WTC11 (cell line): ENCODE results near the gene PTPN9. TPM values are rescaled to one million over a fixed set of nuclear protein-coding genes. Genes with fewer than 3 reads are reported as not detected.

Experiments
- ATAC-seq: fragments of 200-7000 bp; cut with Tn5 transposase; 2 replicates; pipeline ENCODE4 v1.10.0; 2021; ENCODE audit warnings: mild to moderate bottlenecking, moderate library complexity
- CTCF ChIA-PET: fragments of 300-600 bp; sonication (Branson Sonifier 250); formaldehyde crosslinking; loops from one replicate; lab custom pipeline; 2021; ENCODE audit warnings: antibody characterized with exemption; lab: Charles Lee
- POLR2A ChIA-PET: fragments of 350-600 bp; sonication (Branson Sonifier 250); formaldehyde crosslinking; loops from one replicate; lab custom pipeline; 2021; ENCODE audit warnings: antibody characterized with exemption; lab: Charles Lee
- DNase-seq: peaks from one replicate; pipeline ENCODE4 v3.0.0; 2021; ENCODE audit warnings: low spot score
- H3K27ac Mint-ChIP-seq: 2 replicates; pipeline ENCODE4 v1.8.0; 2021; ENCODE audit warnings: mixed read lengths
- H3K27me3 Mint-ChIP-seq: 2 replicates; pipeline ENCODE4 v1.8.0; 2021; ENCODE audit warnings: low read depth, mild to moderate bottlenecking, moderate library complexity, mixed read lengths
- H3K36me3 Mint-ChIP-seq: 2 replicates; pipeline ENCODE4 v1.8.0; 2021; ENCODE audit warnings: mixed read lengths
- H3K4me1 Mint-ChIP-seq: 2 replicates; pipeline ENCODE4 v1.8.0; 2022; ENCODE audit warnings: mixed read lengths
- H3K4me3 Mint-ChIP-seq: 2 replicates; pipeline ENCODE4 v1.8.0; 2021; ENCODE audit warnings: mild to moderate bottlenecking, moderate library complexity, mixed read lengths
- H3K9me3 Mint-ChIP-seq: 2 replicates; pipeline ENCODE4 v1.8.0; 2021; ENCODE audit warnings: mixed read lengths
- AR ChIP-seq: fragments of 250-450 bp; sonication (Bioruptor Pico); IDR thresholded peaks from 2 replicates; pipeline ENCODE4 v1.9.0; 2021; ENCODE audit warnings: mild to moderate bottlenecking
- ATF3 ChIP-seq: sonication (generic); formaldehyde crosslinking; conservative IDR thresholded peaks from 2 replicates; pipeline ENCODE4 v1.8.1; 2022; ENCODE audit warnings: mild to moderate bottlenecking, missing genetic modification reagents
- CDX4 ChIP-seq: fragments of 250-450 bp; sonication (Bioruptor Pico); IDR thresholded peaks from 2 replicates; pipeline ENCODE4 v1.9.0; 2021; ENCODE audit warnings: moderate library complexity, mild to moderate bottlenecking, inconsistent platforms, borderline replicate concordance
- E2F5 ChIP-seq: sonication (generic); formaldehyde crosslinking; IDR thresholded peaks from 2 replicates; pipeline ENCODE4 v1.8.1; 2022; ENCODE audit warnings: mild to moderate bottlenecking, moderate library complexity, missing genetic modification reagents
- EMX1 ChIP-seq: fragments of 250-450 bp; sonication (Bioruptor Pico); IDR thresholded peaks from 2 replicates; pipeline ENCODE4 v1.8.0; 2021; ENCODE audit warnings: mild to moderate bottlenecking
- ERG ChIP-seq: fragments of 250-450 bp; sonication (Bioruptor Pico); IDR thresholded peaks from 2 replicates; pipeline ENCODE4 v1.8.0; 2021; ENCODE audit warnings: mild to moderate bottlenecking
- FOXK1 ChIP-seq: sonication (generic); formaldehyde crosslinking; IDR thresholded peaks from 2 replicates; pipeline ENCODE4 v1.8.0; 2022; ENCODE audit warnings: mild to moderate bottlenecking, moderate library complexity, missing genetic modification reagents
- GTF2I ChIP-seq: fragments of 250-450 bp; sonication (Bioruptor Pico); conservative IDR thresholded peaks from 2 replicates; pipeline ENCODE4 v1.4.0; 2021; ENCODE audit warnings: mild to moderate bottlenecking
- KAT7 ChIP-seq: sonication (generic); formaldehyde crosslinking; IDR thresholded peaks from 2 replicates; pipeline ENCODE4 v1.8.1; 2023; ENCODE audit warnings: missing genetic modification reagents, mild to moderate bottlenecking, borderline replicate concordance
- MLX ChIP-seq: sonication (generic); formaldehyde crosslinking; IDR thresholded peaks from 2 replicates; pipeline ENCODE4 v1.8.1; 2023; ENCODE audit warnings: mild to moderate bottlenecking, missing genetic modification reagents, moderate library complexity
- MXD4 ChIP-seq: fragments of 250-450 bp; sonication (Bioruptor Pico); IDR thresholded peaks from 2 replicates; pipeline ENCODE4 v1.8.0; 2021; ENCODE audit warnings: mild to moderate bottlenecking, moderate library complexity, borderline replicate concordance
- NFATC4 ChIP-seq: fragments of 250-450 bp; sonication (Bioruptor Pico); IDR thresholded peaks from 2 replicates; pipeline ENCODE4 v1.9.0; 2021; ENCODE audit warnings: mild to moderate bottlenecking
- RORB ChIP-seq: fragments of 250-450 bp; sonication (Bioruptor Pico); IDR thresholded peaks from 2 replicates; pipeline ENCODE4 v1.9.0; 2021; ENCODE audit warnings: mild to moderate bottlenecking
- STAT6 ChIP-seq: sonication (generic); formaldehyde crosslinking; conservative IDR thresholded peaks from 2 replicates; pipeline ENCODE4 v1.8.1; 2023; ENCODE audit warnings: mild to moderate bottlenecking, low read depth, missing genetic modification reagents, moderate library complexity
- ZNF219 ChIP-seq: sonication (generic); formaldehyde crosslinking; IDR thresholded peaks from 2 replicates; pipeline ENCODE4 v1.8.0; 2023; ENCODE audit warnings: missing genetic modification reagents, mild to moderate bottlenecking, borderline replicate concordance
- ZNF263 ChIP-seq: sonication (generic); formaldehyde crosslinking; IDR thresholded peaks from 2 replicates; pipeline ENCODE4 v1.8.1; 2022; ENCODE audit warnings: low read depth, mild to moderate bottlenecking, moderate library complexity, missing genetic modification reagents
- ZNF512 ChIP-seq: sonication (generic); formaldehyde crosslinking; IDR thresholded peaks from 2 replicates; pipeline ENCODE4 v1.8.1; 2022; ENCODE audit warnings: missing genetic modification reagents, borderline replicate concordance
- total RNA-seq: library from RNA; stranded (reverse); gene quantifications from 3 replicates; pipeline ENCODE4 v1.2.3, GENCODE V29; 2021

PTPN9 gene
- total RNA-seq, 1 experiment from 2014 or later = 45.5 TPM

- peaks cover 56% of the 10 kb centered on the region for H3K36me3 Mint-ChIP-seq
- no peaks in the 10 kb centered on the region for H3K9me3 Mint-ChIP-seq
- CTCF ChIA-PET = no interaction called here
- H3K27me3 Mint-ChIP-seq = no peaks in the 10 kb centered on the region
- H3K4me3 Mint-ChIP-seq = no peak overlapping the region
- no peaks in the 10 kb centered on the region for H3K4me1 Mint-ChIP-seq
- DNase-seq = no peak
- POLR2A ChIA-PET = no interaction called here
- no peak for ATAC-seq
- TF ChIP-seq NFATC4 (CRISPR knock-in tag) (no peak), FOXK1 (CRISPR knock-in tag) (no peak), ERG (CRISPR knock-in tag) (no peak), RORB (CRISPR knock-in tag) (no peak), ATF3 (no peak), ZNF219 (CRISPR knock-in tag) (no peak), KAT7 (no peak), CDX4 (CRISPR knock-in tag) (no peak)
- TF ChIP-seq, all 79 proteins: peak for 0
- H3K27ac Mint-ChIP-seq = no peak overlapping the region
Observed at GRCh38 chr15:75616766-75617165, 37.7 kb upstream of the PTPN9 start.

GRCh38 chr15:75606711-75607699, 27.9 kb upstream of the PTPN9 start:
- ChIA-PET POLR2A (no interaction called here), CTCF (no interaction called here)
- Mint-ChIP-seq H3K4me1 (no peaks in the 10 kb centered on the region), H3K4me3 (no peak overlapping the region), H3K27ac (no peak overlapping the region), H3K36me3 (peaks cover 41% of the 10 kb centered on the region), H3K9me3 (no peaks in the 10 kb centered on the region), H3K27me3 (no peaks in the 10 kb centered on the region)
- TF ChIP-seq ATF3 = no peak
- no peak for TF ChIP-seq STAT6 (CRISPR knock-in tag)
- no peak for TF ChIP-seq MXD4 (CRISPR knock-in tag)
- ATAC-seq (no peak), DNase-seq (no peak)

- ChIA-PET POLR2A (no interaction called here), CTCF (interaction anchor here (0.6 to 0.7 kb wide), 2 partner anchors 196 to 238 kb away, joined by 3 read pairs; partner anchors contain the start of gene MAN2C1)
- Mint-ChIP-seq H3K27me3 (no peaks in the 10 kb centered on the region), H3K9me3 (no peaks in the 10 kb centered on the region), H3K4me3 (no peak overlapping the region), H3K4me1 (no peaks in the 10 kb centered on the region), H3K36me3 (peaks cover 45% of the 10 kb centered on the region), H3K27ac (no peak overlapping the region)
- DNase-seq (no peak), ATAC-seq (no peak)
- no peak for TF ChIP-seq E2F5 (CRISPR knock-in tag)
- TF ChIP-seq GTF2I (CRISPR knock-in tag) = no peak
- TF ChIP-seq ZNF512 (CRISPR knock-in tag) = no peak
- no peak for TF ChIP-seq AR (CRISPR knock-in tag)
- no peak for TF ChIP-seq MLX (CRISPR knock-in tag)
- no peak for TF ChIP-seq EMX1
- TF ChIP-seq ZNF263 (CRISPR knock-in tag) = no peak
- TF ChIP-seq CDX4 (CRISPR knock-in tag) = no peak
- no peak for TF ChIP-seq KAT7
Observed at GRCh38 chr15:75606026-75606425, 26.9 kb upstream of the PTPN9 start.
